BE2C (cell line): ENCODE results near the gene ZNF624.

Source experiments
- DNase-seq: peaks from one replicate; pipeline ENCODE4 v3.0.0-alpha.2; 2020
- H3K27me3 ChIP-seq: fragments of 250-450 bp; sonication (Bioruptor Pico); 2 replicates; pipeline ENCODE4 v1.5.1; 2020; ENCODE audit warnings: mild to moderate bottlenecking
- H3K36me3 ChIP-seq: fragments of 250-450 bp; sonication (Bioruptor Pico); 2 replicates; pipeline ENCODE4 v1.5.1; 2020; ENCODE audit warnings: mild to moderate bottlenecking
- H3K4me1 ChIP-seq: fragments of 250-450 bp; sonication (Bioruptor Pico); 2 replicates; pipeline ENCODE4 v1.5.1; 2020
- H3K4me3 ChIP-seq: 2 replicates; pipeline ENCODE4 v1.5.1; 2011; ENCODE audit warnings: low read depth, low read length
- H3K9me3 ChIP-seq: fragments of 250-450 bp; sonication (Bioruptor Pico); 2 replicates; pipeline ENCODE4 v1.5.1; 2020
- CTCF ChIP-seq: IDR thresholded peaks from 2 replicates; pipeline ENCODE4 v1.5.1; 2012; ENCODE audit warnings: mild to moderate bottlenecking, low read depth, low read length

Gene ZNF624

GRCh38 chr17:16623282-16623681 is 30.4 kb downstream of the ZNF624 start:
- no peaks in the 10 kb centered on the region; the same call in 1 of the 2 replicates for H3K9me3 ChIP-seq
- H3K36me3 ChIP-seq = no peaks in the 10 kb centered on the region
- no peaks in the 10 kb centered on the region for H3K4me1 ChIP-seq
- no peak overlapping the region for H3K4me3 ChIP-seq
- DNase-seq = no peak
- H3K27me3 ChIP-seq = no peaks in the 10 kb centered on the region
- TF ChIP-seq CTCF = no peak

- TF ChIP-seq CTCF = no peak
- Histone ChIP-seq H3K27me3 (no peaks in the 10 kb centered on the region), H3K4me3 (no peak overlapping the region), H3K36me3 (no peaks in the 10 kb centered on the region), H3K9me3 (no peaks in the 10 kb centered on the region; the same call in 1 of the 2 replicates), H3K4me1 (no peaks in the 10 kb centered on the region)
- no peak for DNase-seq
Measured at GRCh38 chr17:16622540-16623277, 30.9 kb downstream of the ZNF624 start.

- no peaks in the 10 kb centered on the region for H3K27me3 ChIP-seq
- no peak overlapping the region for H3K4me3 ChIP-seq
- H3K9me3 ChIP-seq = no peaks in the 10 kb centered on the region; the same call in 1 of the 2 replicates
- H3K36me3 ChIP-seq = no peaks in the 10 kb centered on the region
- H3K4me1 ChIP-seq = no peaks in the 10 kb centered on the region
- no peak for DNase-seq
- no peak for TF ChIP-seq CTCF
Measured at GRCh38 chr17:16617481-16618060, 36.1 kb downstream of the ZNF624 start.

- H3K9me3 ChIP-seq = no peaks in the 10 kb centered on the region
Measured at GRCh38 chr17:16599537-16599936, 54.1 kb downstream of the ZNF624 start.

GRCh38 chr17:16593356-16594102 is 60.1 kb downstream of the ZNF624 start:
- no peak for DNase-seq
- Histone ChIP-seq H3K4me3 (no peak overlapping the region), H3K9me3 (no peaks in the 10 kb centered on the region), H3K36me3 (no peaks in the 10 kb centered on the region), H3K27me3 (no peaks in the 10 kb centered on the region), H3K4me1 (no peaks in the 10 kb centered on the region)
- TF ChIP-seq CTCF = no peak

More at GRCh38 chr17:16599537-16599936, 54.1 kb downstream of the ZNF624 start:
- DNase-seq = no peak
- no peaks in the 10 kb centered on the region for H3K27me3 ChIP-seq
- H3K4me3 ChIP-seq = no peak overlapping the region
- H3K4me1 ChIP-seq = no peaks in the 10 kb centered on the region
- TF ChIP-seq CTCF = no peak
- H3K36me3 ChIP-seq = no peaks in the 10 kb centered on the region
